ENCODE measurements around the gene DNAJA3.

- TF ChIP-seq, protein P1, sequence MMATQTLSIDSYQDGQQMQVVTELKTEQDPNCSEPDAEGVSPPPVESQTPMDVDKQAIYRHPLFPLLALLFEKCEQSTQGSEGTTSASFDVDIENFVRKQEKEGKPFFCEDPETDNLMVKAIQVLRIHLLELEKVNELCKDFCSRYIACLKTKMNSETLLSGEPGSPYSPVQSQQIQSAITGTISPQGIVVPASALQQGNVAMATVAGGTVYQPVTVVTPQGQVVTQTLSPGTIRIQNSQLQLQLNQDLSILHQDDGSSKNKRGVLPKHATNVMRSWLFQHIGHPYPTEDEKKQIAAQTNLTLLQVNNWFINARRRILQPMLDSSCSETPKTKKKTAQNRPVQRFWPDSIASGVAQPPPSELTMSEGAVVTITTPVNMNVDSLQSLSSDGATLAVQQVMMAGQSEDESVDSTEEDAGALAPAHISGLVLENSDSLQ (IDR thresholded peaks at IDR 0.05), result no peak
- TF ChIP-seq CTBP1 (IDR thresholded peaks at IDR 0.05; ENCODE audit: borderline replicate concordance) (no peak), FOXM1 (IDR thresholded peaks at IDR 0.05; ENCODE audit: borderline replicate concordance) (no peak), FOXK2 (IDR thresholded peaks at IDR 0.05) (no peak), SUZ12 (IDR thresholded peaks at IDR 0.05) (no peak), TARDBP (IDR thresholded peaks at IDR 0.05) (no peak), L3MBTL2 (conservative IDR thresholded peaks at IDR 0.05) (peak; percentile 83), BHLHE40 (IDR thresholded peaks at IDR 0.05; ENCODE audit: borderline replicate concordance) (no peak), NFRKB (IDR thresholded peaks at IDR 0.05) (no peak), ZNF384 (IDR thresholded peaks at IDR 0.05) (no peak), LEF1 (IDR thresholded peaks at IDR 0.05; ENCODE audit: borderline replicate concordance) (no peak), SP1 (IDR thresholded peaks at IDR 0.05) (no peak)
These were observed at the start of gene DNAJA3 for GRCh38 chr16:4425378-4426020.
